H4 (cell line): ENCODE data around the gene BAIAP2L2. TPM values are rescaled to one million over a fixed set of nuclear protein-coding genes. Genes with fewer than 3 reads are reported as not detected.
A peak's percentile ranks its signal among the peaks of the same experiment; 100 is the strongest.
"Not testable (repeated sequence)": the region's sequence is repeated elsewhere in the genome, so short reads cannot be mapped to it uniquely, and the experiment has no call there.

Experiments
- DNase-seq: peaks from one replicate; pipeline ENCODE4 v3.0.0-alpha.2; 2015; ENCODE audit warnings: low spot score
- total RNA-seq: library from RNA; depleted of rRNA; stranded (reverse); fragments of >200 nt; shearing (Covaris generic); gene quantifications from 2 replicates; pipeline ENCODE4 v1.2.3, GENCODE V29; 2014; rRNA removed

The BAIAP2L2 gene
- not detected in 2 replicates for total RNA-seq

- no peak for DNase-seq
These were observed at the start of gene BAIAP2L2 for GRCh38 chr22:38110008-38110862. Gene BAIAP2L2 (minus strand): TSS chr22:38110684. CDS start chr22:38110525, 159 bp downstream.

GRCh38 chr22:38155703-38156102 lies 45.2 kb upstream of the BAIAP2L2 start:
- DNase-seq: no peak

GRCh38 chr22:38154563-38154915 lies 44.1 kb upstream of the BAIAP2L2 start:
- not testable (repeated sequence) for DNase-seq

- no peak for DNase-seq
These were observed 43.5 kb upstream of the BAIAP2L2 start for GRCh38 chr22:38153821-38154562.

GRCh38 chr22:38151126-38151500 lies 40.6 kb upstream of the BAIAP2L2 start:
- DNase-seq: no peak

GRCh38 chr22:38148245-38148644 lies 37.8 kb upstream of the BAIAP2L2 start:
- peak; percentile 82 for DNase-seq

- not testable (repeated sequence) for DNase-seq
These were observed 35.7 kb upstream of the BAIAP2L2 start for GRCh38 chr22:38146166-38146565.

- peak; percentile 55 for DNase-seq
These were observed 33.5 kb upstream of the BAIAP2L2 start for GRCh38 chr22:38144025-38144405.

- no peak for DNase-seq
These were observed 32.1 kb upstream of the BAIAP2L2 start for GRCh38 chr22:38142606-38143005.

GRCh38 chr22:38141217-38141973 lies 30.9 kb upstream of the BAIAP2L2 start:
- DNase-seq: peak; percentile 3

- peak; percentile 1 for DNase-seq
These were observed 29.4 kb upstream of the BAIAP2L2 start for GRCh38 chr22:38139901-38140300.

GRCh38 chr22:38138961-38139360 lies 28.5 kb upstream of the BAIAP2L2 start:
- DNase-seq: peak; percentile 1

- DNase-seq: no peak
These were observed 27.6 kb upstream of the BAIAP2L2 start for GRCh38 chr22:38137876-38138687.

- no peak for DNase-seq
These were observed 26.1 kb upstream of the BAIAP2L2 start for GRCh38 chr22:38136607-38137006.

- DNase-seq: peak; percentile 90
These were observed 24.7 kb upstream of the BAIAP2L2 start for GRCh38 chr22:38135133-38135706.

- DNase-seq: no peak
These were observed 22.8 kb upstream of the BAIAP2L2 start for GRCh38 chr22:38133331-38133730.

- DNase-seq: no peak
These were observed 22.3 kb upstream of the BAIAP2L2 start for GRCh38 chr22:38132794-38133193.

GRCh38 chr22:38132136-38132535 lies 21.7 kb upstream of the BAIAP2L2 start:
- no peak for DNase-seq

- no peak for DNase-seq
These were observed 20.9 kb upstream of the BAIAP2L2 start for GRCh38 chr22:38131399-38131798.

- no peak for DNase-seq
These were observed 19.4 kb upstream of the BAIAP2L2 start for GRCh38 chr22:38129856-38130255.

- DNase-seq: no peak
These were observed 18.5 kb upstream of the BAIAP2L2 start for GRCh38 chr22:38129021-38129420.
